IPS-18a (cell line): Measurements from ENCODE around the gene KRT34.

Source experiments
- H3K27ac ChIP-seq: one replicate; pipeline ENCODE4 v1.5.1; 2013; ENCODE audit warnings: low read length
- H3K27me3 ChIP-seq: one replicate; pipeline ENCODE4 v1.6.1; 2013; ENCODE audit warnings: mild to moderate bottlenecking, low read length; ENCODE audit not compliant: control insufficient read depth, insufficient read depth
- H3K36me3 ChIP-seq: one replicate; pipeline ENCODE4 v1.6.1; 2013; ENCODE audit warnings: low read depth, low read length; ENCODE audit not compliant: control insufficient read depth
- H3K4me1 ChIP-seq: one replicate; pipeline ENCODE4 v1.6.1; 2013; ENCODE audit warnings: low read depth, low read length; ENCODE audit not compliant: control insufficient read depth
- H3K4me3 ChIP-seq: one replicate; pipeline ENCODE4 v1.5.1; 2013; ENCODE audit warnings: low read length
- H3K9ac ChIP-seq: one replicate; pipeline ENCODE4 v1.6.1; 2013; ENCODE audit warnings: mild to moderate bottlenecking, low read length, moderate library complexity
- H3K9me3 ChIP-seq: one replicate; pipeline ENCODE4 v1.6.1; 2013; ENCODE audit warnings: low read depth, low read length; ENCODE audit not compliant: control insufficient read depth

KRT34 gene

DNA sequence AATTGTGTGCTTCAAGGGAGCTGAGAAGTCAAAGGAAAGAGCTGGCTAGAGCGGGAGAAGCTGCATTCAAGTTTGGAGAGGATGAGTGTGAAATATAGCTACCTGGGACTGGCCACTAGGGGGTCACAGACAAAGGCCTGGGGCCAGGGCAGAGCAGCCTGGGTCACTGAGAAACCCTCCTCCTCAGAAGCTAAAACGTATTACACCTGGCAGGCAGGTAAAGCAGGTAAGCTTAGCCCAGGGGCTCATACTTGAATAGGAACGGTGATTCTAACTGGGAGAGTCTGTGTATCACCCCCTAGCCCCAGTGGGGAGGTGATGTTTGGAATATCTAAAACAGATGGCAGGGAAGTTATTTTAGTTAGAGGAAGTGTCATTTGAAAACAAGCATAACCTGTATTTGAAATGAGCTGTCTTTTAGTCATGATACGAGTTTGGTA is 35.5 kb upstream of the KRT34 start:
- Histone ChIP-seq H3K9me3 (no peaks in the 10 kb centered on the region), H3K36me3 (no peaks in the 10 kb centered on the region), H3K4me1 (peaks cover 10% of the 10 kb centered on the region), H3K27ac (no peak overlapping the region), H3K27me3 (no peaks in the 10 kb centered on the region), H3K4me3 (no peak overlapping the region), H3K9ac (no peak overlapping the region)

DNA sequence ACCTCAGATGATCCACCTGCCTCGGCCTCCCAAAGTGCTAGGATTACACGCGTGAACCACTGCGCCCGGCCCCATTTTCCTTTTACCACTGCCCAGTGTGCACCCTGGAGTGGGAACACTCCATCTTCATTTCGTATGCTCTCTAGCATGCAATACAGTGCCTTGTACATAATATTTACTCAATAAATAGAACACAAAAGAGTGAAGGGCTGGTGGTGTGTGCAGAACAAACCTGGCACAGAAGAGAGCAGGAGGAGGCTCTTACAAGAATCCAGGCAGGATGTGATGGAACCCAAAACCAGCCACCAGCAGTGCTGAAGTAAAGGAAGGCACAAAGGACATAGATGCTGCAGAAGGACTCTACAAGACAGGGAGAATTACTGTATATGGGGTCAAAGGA is 35.0 kb upstream of the KRT34 start:
- Histone ChIP-seq H3K4me1 (peaks cover 10% of the 10 kb centered on the region), H3K27ac (no peak overlapping the region), H3K27me3 (no peaks in the 10 kb centered on the region), H3K9me3 (no peaks in the 10 kb centered on the region), H3K4me3 (no peak overlapping the region), H3K9ac (no peak overlapping the region), H3K36me3 (no peaks in the 10 kb centered on the region)

DNA sequence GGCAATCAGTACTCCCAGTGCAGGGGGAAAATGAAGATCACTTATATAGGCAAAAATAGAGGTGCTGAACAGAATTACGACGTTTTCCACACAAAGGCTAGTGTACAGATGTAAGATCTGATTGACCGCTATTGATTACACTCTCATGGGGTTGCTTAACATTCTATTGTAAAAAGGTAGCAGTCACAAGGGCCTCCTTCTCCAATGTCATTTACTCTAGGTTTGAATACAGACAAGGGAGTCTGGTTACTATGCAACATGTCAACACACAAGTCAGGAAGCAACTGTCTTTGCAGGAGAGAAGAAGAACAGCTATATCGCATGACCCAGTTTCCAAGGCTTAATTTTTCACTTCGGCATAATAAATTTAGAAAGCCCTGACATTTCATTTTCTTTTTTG is 34.4 kb upstream of the KRT34 start:
- Histone ChIP-seq H3K27ac (no peak overlapping the region), H3K36me3 (no peaks in the 10 kb centered on the region), H3K27me3 (no peaks in the 10 kb centered on the region), H3K4me3 (no peak overlapping the region), H3K4me1 (peaks cover 10% of the 10 kb centered on the region), H3K9me3 (no peaks in the 10 kb centered on the region), H3K9ac (no peak overlapping the region)

DNA sequence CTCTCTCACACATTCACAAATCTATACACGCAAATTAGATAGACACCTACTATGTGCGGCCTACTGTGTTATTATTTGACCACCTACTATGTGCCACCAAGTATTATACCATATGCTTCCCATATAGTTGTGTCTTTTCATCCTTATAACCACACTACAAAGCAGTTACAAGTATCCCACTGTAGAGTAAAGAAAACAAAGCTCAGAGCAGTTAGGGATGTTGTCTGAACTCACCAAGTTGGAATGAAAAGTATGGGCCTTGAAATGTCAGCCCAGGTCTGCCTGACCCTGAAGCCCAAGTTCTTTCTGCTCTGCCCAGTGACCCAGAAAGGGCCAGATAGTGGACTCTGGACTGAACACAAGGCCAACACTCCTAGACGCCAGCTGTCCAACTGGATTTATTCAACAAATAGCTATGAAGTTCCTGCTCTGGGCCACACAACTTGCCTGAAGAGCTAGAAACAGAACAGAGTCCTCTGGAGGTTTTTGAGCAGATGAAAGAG is 33.8 kb upstream of the KRT34 start:
- Histone ChIP-seq H3K4me3 (no peak overlapping the region), H3K27me3 (no peaks in the 10 kb centered on the region), H3K4me1 (peaks cover 10% of the 10 kb centered on the region), H3K9ac (no peak overlapping the region), H3K9me3 (no peaks in the 10 kb centered on the region), H3K27ac (no peak overlapping the region), H3K36me3 (no peaks in the 10 kb centered on the region)

DNA sequence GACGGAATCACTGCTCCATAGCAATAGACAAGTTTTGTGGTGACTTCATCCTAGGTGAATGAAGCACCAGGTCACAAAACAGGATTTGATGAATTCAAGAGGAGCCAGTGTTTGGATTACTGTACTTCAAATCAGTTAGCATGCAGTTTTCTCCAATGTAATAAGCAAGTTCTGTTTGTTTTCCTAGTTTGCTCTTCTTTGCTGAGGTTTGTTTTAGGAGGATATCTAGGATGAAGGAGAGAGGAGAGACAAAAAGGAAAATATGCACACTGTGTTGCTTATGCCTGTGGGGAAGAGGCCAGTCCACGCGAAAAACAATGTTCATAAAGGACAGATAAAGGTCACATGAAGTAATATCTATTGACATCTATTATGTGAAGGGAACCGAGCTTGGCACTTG is 33.3 kb upstream of the KRT34 start:
- Histone ChIP-seq H3K27me3 (no peaks in the 10 kb centered on the region), H3K27ac (no peak overlapping the region), H3K4me1 (peaks cover 10% of the 10 kb centered on the region), H3K36me3 (no peaks in the 10 kb centered on the region), H3K9ac (no peak overlapping the region), H3K4me3 (no peak overlapping the region), H3K9me3 (no peaks in the 10 kb centered on the region)

DNA sequence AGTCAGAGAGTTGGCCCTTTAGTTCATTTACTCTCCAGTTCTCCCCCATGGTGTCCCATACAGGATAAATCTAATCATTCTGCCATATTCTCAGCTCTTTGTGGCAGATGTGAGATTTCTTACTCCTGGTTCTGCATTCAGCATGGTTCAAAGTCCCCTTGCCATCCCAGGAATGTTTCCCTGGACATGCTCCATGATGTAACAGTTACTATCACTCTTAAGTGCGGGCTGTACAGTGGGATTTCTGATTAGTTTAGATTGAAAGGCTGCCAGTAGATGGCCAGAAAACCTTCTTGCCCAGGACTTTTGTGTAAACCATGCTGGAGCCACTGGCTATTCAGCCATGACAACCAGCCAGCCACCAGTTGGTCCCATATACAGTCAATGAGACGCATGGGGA is 31.9 kb upstream of the KRT34 start:
- Histone ChIP-seq H3K27ac (no peak overlapping the region), H3K36me3 (no peaks in the 10 kb centered on the region), H3K9me3 (no peaks in the 10 kb centered on the region), H3K4me3 (no peak overlapping the region), H3K9ac (no peak overlapping the region), H3K27me3 (no peaks in the 10 kb centered on the region), H3K4me1 (peaks cover 10% of the 10 kb centered on the region)

DNA sequence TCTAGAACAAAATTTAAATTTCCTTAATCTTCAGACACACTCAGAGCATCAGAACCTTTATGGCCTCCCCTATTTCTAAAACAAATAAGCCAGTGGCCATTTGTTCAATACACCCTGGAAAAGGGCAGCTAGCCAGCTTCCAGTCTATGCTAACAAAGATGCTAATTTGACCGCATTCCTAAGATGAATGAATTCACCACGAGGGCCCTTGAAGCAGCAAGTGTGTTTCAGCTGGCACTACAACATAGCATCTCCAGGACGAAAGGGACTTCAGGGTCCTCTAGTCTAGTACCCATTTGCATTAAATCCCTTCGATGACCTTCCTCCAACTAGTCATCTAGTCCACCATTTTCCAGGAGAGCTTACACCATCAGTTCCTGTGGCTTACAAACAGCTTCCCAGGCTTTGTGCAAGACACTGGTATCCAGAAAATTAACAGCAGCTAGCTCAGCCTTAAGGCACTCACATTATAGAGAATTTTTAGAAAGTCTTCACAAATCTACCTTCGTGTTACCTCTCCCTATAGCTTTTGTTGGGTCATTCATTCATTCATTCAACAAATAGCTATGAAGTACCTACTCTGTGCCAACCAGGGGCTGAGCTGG is 31.3 kb upstream of the KRT34 start:
- peaks cover 10% of the 10 kb centered on the region for H3K4me1 ChIP-seq
- no peaks in the 10 kb centered on the region for H3K27me3 ChIP-seq
- no peak overlapping the region for H3K9ac ChIP-seq
- no peak overlapping the region for H3K4me3 ChIP-seq
- no peaks in the 10 kb centered on the region for H3K36me3 ChIP-seq
- no peak overlapping the region for H3K27ac ChIP-seq
- H3K9me3 ChIP-seq: no peaks in the 10 kb centered on the region

DNA sequence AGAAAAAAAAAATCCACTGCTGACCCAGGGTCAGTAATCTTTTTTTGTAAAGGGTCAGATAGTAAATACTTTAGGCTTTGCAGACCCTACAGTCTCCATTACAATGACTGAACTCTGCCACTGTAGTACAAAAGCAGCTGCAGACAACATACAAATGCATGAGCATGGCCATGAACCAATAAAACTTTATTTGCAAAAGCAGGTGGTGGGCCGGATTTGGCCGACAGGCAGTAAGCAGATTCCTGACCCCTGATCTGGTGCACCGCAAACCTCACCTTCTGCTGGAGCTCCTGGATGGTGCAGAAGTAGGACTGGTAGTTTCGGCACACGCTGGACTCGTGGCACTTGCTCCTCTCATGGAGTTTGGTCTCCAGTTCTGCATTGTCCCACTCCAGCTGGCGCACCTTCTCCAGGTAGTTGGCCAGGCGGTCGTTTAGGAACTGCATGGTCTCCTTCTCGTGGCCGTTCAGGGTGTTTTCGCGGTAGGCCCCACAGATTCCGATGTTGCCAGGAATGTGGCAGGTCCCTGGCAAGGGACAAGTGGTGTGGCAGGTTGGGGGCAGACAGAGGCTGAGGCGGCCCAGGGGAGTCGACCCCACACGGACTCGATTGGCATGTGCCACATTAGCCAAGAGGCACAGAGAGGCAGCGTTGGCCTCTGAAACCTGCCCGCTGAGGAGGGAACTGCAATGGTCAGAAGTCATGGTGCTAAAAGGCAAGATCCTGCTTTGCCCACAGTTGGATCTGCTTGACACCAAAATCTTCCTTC is 29.1 kb upstream of the KRT34 start:
- Histone ChIP-seq H3K27ac (no peak overlapping the region), H3K9me3 (no peaks in the 10 kb centered on the region), H3K36me3 (no peaks in the 10 kb centered on the region), H3K4me3 (no peak overlapping the region), H3K27me3 (no peaks in the 10 kb centered on the region), H3K4me1 (peaks cover 10% of the 10 kb centered on the region), H3K9ac (no peak overlapping the region)

DNA sequence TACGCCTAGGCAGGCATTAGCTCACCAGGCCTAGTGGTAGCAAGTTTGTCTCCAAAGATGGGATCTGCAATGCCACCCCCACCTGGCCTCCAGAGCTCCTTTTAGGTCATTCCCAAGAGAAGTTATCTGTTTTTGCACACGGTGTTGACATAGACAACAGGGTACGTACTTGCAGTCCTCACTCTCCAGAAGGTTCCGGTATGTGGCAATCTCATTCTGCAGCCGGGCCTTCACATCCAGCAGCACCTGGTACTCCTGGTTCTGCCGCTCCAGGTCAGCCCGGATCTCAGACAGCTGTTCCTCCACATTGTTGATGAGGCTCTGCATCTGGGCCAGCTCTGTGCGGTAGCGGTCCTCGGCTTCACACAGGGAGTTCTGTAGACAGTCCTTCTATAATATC is 25.1 kb upstream of the KRT34 start:
- Histone ChIP-seq H3K4me1 (no peaks in the 10 kb centered on the region), H3K9ac (no peak overlapping the region), H3K27me3 (no peaks in the 10 kb centered on the region), H3K4me3 (no peak overlapping the region), H3K9me3 (no peaks in the 10 kb centered on the region), H3K36me3 (no peaks in the 10 kb centered on the region), H3K27ac (no peak overlapping the region)

DNA sequence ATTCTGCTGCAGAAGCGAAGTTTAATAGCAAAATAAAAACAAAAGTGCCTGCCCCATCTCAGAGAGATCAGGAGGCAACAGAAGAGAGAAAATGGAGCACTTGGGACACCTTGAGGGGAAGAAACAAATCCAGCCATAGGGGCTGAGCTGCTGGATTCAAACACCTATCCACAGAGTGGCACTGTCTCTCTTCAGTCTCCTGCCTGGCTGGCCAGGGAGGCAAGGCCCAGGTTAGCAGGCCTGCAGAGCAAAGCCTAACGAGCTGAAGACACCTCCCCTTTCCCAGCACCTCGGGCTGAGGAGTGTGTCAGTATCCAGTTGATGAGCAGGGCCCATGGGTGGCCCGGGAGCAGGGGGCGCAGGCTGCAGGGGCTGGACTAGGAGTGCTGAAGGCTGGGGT is 24.1 kb upstream of the KRT34 start:
- H3K27ac ChIP-seq: no peak overlapping the region

DNA sequence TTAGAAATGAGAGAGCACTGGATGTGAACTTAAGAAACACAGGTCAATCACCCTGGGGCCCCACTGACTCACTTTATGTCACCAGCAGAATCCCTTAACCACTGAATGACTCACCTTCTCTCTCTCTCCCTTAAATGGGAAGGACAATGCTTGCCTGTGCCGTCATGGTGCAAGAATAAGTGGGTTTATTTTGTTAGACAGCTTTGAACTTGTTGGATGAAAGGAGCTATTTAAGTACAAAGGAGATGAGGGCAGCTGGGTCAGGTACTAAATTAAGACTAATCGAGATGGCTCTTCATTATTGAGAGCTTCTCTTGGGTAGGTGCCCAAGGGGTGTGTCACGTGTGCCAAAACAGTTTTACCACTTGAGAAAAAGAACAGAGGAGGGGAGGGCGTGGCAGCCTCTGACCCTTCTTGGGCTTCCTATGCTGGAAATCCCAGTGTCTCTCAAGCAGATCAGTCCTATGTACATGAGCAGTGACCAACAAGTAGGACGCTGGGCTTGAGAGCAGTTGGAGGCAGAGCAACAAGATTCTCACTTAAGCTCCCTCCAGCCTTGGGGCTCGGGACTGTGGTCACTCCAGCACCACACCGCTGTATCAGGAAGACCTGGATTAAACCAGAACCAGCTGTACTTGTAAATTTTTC is 22.0 kb upstream of the KRT34 start:
- no peak overlapping the region for H3K4me3 ChIP-seq
- no peaks in the 10 kb centered on the region for H3K27me3 ChIP-seq
- no peaks in the 10 kb centered on the region for H3K36me3 ChIP-seq
- H3K27ac ChIP-seq: no peak overlapping the region
- H3K9ac ChIP-seq: no peak overlapping the region
- no peaks in the 10 kb centered on the region for H3K4me1 ChIP-seq
- no peaks in the 10 kb centered on the region for H3K9me3 ChIP-seq

More for the DNA sequence above, 24.1 kb upstream of the KRT34 start:
- H3K4me1 ChIP-seq: no peaks in the 10 kb centered on the region
- H3K9ac ChIP-seq: no peak overlapping the region
- H3K36me3 ChIP-seq: no peaks in the 10 kb centered on the region
- H3K9me3 ChIP-seq: no peaks in the 10 kb centered on the region
- no peaks in the 10 kb centered on the region for H3K27me3 ChIP-seq
- H3K4me3 ChIP-seq: no peak overlapping the region
